Measurements from ENCODE around the gene PRR16.

GRCh38 chr5:120538644-120539043 lies 74.5 kb downstream of the PRR16 start:
- TF ChIP-seq EZH2phosphoT487 (IDR thresholded peaks at IDR 0.05; ENCODE audit: insufficient read depth, low read depth): no peak
- no peak for TF ChIP-seq EZH2 (IDR thresholded peaks at IDR 0.05; ENCODE audit: insufficient read depth, poor library complexity, severe bottlenecking)
